SK-N-SH treated with all-trans-retinoic acid at 6 μM for 48 hours (cell line): Measurements from ENCODE around the gene PCDH9.

Experiments used
- ATAC-seq: fragments of 200-7000 bp; cut with Tn5 transposase; 3 replicates; pipeline ENCODE4 v1.9.1; 2020; ENCODE audit warnings: mild to moderate bottlenecking, moderate library complexity
- ARNTL ChIP-seq: fragments of 450-650 bp; formaldehyde crosslinking; IDR thresholded peaks from 2 replicates; pipeline ENCODE4 v1.5.0; 2020; ENCODE audit warnings: low read depth, mild to moderate bottlenecking, moderate library complexity, borderline replicate concordance
- BACH2 ChIP-seq: fragments of 250-450 bp; sonication (Bioruptor Pico); IDR thresholded peaks from 2 replicates; pipeline ENCODE4 v1.9.0; 2021; ENCODE audit warnings: mild to moderate bottlenecking, borderline replicate concordance
- CSDC2 ChIP-seq: fragments of 250-450 bp; sonication (Bioruptor Pico); IDR thresholded peaks from 2 replicates; pipeline ENCODE4 v1.5.0; 2020; ENCODE audit warnings: mild to moderate bottlenecking, moderate library complexity
- ESRRG ChIP-seq: fragments of 250-450 bp; sonication (Bioruptor Pico); IDR thresholded peaks from 2 replicates; pipeline ENCODE4 v1.6.1; 2021; ENCODE audit warnings: mild to moderate bottlenecking
- ISL1 ChIP-seq: fragments of 250-450 bp; sonication (Bioruptor Pico); IDR thresholded peaks from 2 replicates; pipeline ENCODE4 v2.1.2; 2022; ENCODE audit warnings: mild to moderate bottlenecking, moderate library complexity
- OSR1 ChIP-seq: fragments of 250-450 bp; sonication (Bioruptor Pico); IDR thresholded peaks from 2 replicates; pipeline ENCODE4 v1.8.0; 2022; ENCODE audit warnings: moderate library complexity, mild to moderate bottlenecking, inconsistent platforms
- PPARA ChIP-seq: fragments of 250-450 bp; sonication (Bioruptor Pico); IDR thresholded peaks from 2 replicates; pipeline ENCODE4 v1.5.0; 2020; ENCODE audit warnings: mild to moderate bottlenecking, borderline replicate concordance
- SNAI2 ChIP-seq: fragments of 250-450 bp; sonication (Bioruptor Pico); IDR thresholded peaks from 2 replicates; pipeline ENCODE4 v1.5.0; 2020; ENCODE audit warnings: mild to moderate bottlenecking, moderate library complexity
- TCF4 ChIP-seq: fragments of 250-450 bp; sonication (Bioruptor Pico); IDR thresholded peaks from 2 replicates; pipeline ENCODE4 v1.8.0; 2021; ENCODE audit warnings: mild to moderate bottlenecking, moderate library complexity, borderline replicate concordance
- TOX ChIP-seq: fragments of 250-450 bp; sonication (Bioruptor Pico); IDR thresholded peaks from 2 replicates; pipeline ENCODE4 v1.8.0; 2021; ENCODE audit warnings: mild to moderate bottlenecking, moderate library complexity, borderline replicate concordance
- ZC3H10 ChIP-seq: fragments of 250-450 bp; sonication (Bioruptor Pico); IDR thresholded peaks from 2 replicates; pipeline ENCODE4 v1.5.1; 2021; ENCODE audit warnings: mild to moderate bottlenecking, moderate library complexity
- ZFP3 ChIP-seq: fragments of 250-450 bp; sonication (Bioruptor Pico); IDR thresholded peaks from 2 replicates; pipeline ENCODE4 v1.5.0; 2020; ENCODE audit warnings: mild to moderate bottlenecking, moderate library complexity
- ZFP30 ChIP-seq: fragments of 450-650 bp; formaldehyde crosslinking; IDR thresholded peaks from 2 replicates; pipeline ENCODE4 v1.5.0; 2022; ENCODE audit warnings: mild to moderate bottlenecking, moderate library complexity
- ZNF565 ChIP-seq: fragments of 450-650 bp; formaldehyde crosslinking; conservative IDR thresholded peaks from 2 replicates; pipeline ENCODE4 v1.5.0; 2020; ENCODE audit warnings: low read depth, mild to moderate bottlenecking, moderate library complexity
- ZNF8 ChIP-seq: fragments of 450-650 bp; formaldehyde crosslinking; IDR thresholded peaks from 2 replicates; pipeline ENCODE4 v1.5.0; 2020; ENCODE audit warnings: mild to moderate bottlenecking, moderate library complexity
- TF ChIP-seq, protein P1 (sequence below): fragments of 250-450 bp; sonication (Bioruptor Pico); IDR thresholded peaks from 2 replicates; pipeline ENCODE4 v1.5.0; 2020; ENCODE audit warnings: mild to moderate bottlenecking, moderate library complexity
- TF ChIP-seq, protein P2 (sequence below): fragments of 250-450 bp; sonication (Bioruptor Pico); IDR thresholded peaks from 2 replicates; pipeline ENCODE4 v1.5.1; 2021; ENCODE audit warnings: mild to moderate bottlenecking, moderate library complexity
- TF ChIP-seq, protein P3 (sequence below): fragments of 250-450 bp; sonication (Bioruptor Pico); IDR thresholded peaks from 2 replicates; pipeline ENCODE4 v1.8.0; 2021; ENCODE audit warnings: low read depth, mild to moderate bottlenecking, moderate library complexity, borderline replicate concordance
- TF ChIP-seq, protein P4 (sequence below): fragments of 250-450 bp; sonication (Bioruptor Pico); IDR thresholded peaks from 2 replicates; pipeline ENCODE4 v1.8.0; 2020; ENCODE audit warnings: mild to moderate bottlenecking, moderate library complexity, borderline replicate concordance

Gene PCDH9

DNA sequence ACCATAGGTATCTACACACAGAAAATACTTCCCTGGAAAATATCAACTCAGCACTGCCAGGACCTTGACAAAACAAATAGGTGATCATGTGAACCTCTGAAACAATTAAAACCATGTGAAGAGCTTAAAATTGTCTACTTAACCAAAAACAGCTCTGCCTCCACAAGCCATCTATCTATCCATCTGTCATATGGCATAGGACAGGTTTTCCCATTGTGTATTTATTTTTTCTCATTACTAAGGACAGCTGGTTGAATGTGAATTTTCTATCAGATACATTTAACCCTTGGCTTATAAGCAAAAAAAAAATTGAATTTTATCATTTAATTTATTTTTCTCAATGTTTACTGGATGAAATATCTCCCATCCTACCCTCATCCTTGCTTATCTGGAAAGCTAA lies 279.5 kb downstream of the PCDH9 start:
- TF ChIP-seq, protein P1, sequence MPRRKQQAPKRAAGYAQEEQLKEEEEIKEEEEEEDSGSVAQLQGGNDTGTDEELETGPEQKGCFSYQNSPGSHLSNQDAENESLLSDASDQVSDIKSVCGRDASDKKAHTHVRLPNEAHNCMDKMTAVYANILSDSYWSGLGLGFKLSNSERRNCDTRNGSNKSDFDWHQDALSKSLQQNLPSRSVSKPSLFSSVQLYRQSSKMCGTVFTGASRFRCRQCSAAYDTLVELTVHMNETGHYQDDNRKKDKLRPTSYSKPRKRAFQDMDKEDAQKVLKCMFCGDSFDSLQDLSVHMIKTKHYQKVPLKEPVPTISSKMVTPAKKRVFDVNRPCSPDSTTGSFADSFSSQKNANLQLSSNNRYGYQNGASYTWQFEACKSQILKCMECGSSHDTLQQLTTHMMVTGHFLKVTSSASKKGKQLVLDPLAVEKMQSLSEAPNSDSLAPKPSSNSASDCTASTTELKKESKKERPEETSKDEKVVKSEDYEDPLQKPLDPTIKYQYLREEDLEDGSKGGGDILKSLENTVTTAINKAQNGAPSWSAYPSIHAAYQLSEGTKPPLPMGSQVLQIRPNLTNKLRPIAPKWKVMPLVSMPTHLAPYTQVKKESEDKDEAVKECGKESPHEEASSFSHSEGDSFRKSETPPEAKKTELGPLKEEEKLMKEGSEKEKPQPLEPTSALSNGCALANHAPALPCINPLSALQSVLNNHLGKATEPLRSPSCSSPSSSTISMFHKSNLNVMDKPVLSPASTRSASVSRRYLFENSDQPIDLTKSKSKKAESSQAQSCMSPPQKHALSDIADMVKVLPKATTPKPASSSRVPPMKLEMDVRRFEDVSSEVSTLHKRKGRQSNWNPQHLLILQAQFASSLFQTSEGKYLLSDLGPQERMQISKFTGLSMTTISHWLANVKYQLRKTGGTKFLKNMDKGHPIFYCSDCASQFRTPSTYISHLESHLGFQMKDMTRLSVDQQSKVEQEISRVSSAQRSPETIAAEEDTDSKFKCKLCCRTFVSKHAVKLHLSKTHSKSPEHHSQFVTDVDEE (CRISPR knock-in tag) = 0 out of 2 replicates have a peak, but pooled peaks have one; percentile 34
- TF ChIP-seq BACH2 (no peak), TCF4 (CRISPR knock-in tag) (peak; percentile 32; the same call in 1 of the 2 replicates), ESRRG (CRISPR knock-in tag) (no peak), ZNF565 (CRISPR knock-in tag) (no peak), ISL1 (CRISPR knock-in tag) (no peak), ZFP30 (CRISPR knock-in tag) (no peak), ZNF8 (no peak)
- TF ChIP-seq, all 23 proteins: peak for 2
- ATAC-seq = no peak

DNA sequence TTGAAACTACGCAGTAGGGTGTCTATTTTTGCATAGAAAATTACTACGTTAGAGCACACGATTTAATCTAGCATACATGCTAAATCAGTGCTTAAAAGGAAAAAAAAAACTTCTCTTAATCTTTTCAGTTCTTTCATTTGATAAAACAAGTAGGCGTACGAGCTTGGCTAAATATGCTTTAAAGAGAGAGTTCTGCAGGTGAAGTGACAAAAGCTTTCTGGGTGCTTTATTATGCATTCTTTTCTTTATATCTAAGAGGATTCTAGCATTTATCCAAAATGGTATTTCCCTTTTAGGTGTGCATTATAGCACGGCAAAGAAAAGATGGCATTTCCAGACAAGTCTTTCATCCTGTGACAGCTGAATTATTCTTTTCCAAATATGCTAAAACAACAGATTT lies 281.2 kb downstream of the PCDH9 start:
- TF ChIP-seq CSDC2 = no peak
- TF ChIP-seq ISL1 (CRISPR knock-in tag) = no peak
- TF ChIP-seq ZFP30 (CRISPR knock-in tag) = no peak
- TF ChIP-seq, protein P2, sequence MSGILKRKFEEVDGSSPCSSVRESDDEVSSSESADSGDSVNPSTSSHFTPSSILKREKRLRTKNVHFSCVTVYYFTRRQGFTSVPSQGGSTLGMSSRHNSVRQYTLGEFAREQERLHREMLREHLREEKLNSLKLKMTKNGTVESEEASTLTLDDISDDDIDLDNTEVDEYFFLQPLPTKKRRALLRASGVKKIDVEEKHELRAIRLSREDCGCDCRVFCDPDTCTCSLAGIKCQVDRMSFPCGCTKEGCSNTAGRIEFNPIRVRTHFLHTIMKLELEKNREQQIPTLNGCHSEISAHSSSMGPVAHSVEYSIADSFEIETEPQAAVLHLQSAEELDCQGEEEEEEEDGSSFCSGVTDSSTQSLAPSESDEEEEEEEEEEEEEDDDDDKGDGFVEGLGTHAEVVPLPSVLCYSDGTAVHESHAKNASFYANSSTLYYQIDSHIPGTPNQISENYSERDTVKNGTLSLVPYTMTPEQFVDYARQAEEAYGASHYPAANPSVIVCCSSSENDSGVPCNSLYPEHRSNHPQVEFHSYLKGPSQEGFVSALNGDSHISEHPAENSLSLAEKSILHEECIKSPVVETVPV (CRISPR knock-in tag) = no peak
- TF ChIP-seq TOX = no peak
- TF ChIP-seq, protein P3, sequence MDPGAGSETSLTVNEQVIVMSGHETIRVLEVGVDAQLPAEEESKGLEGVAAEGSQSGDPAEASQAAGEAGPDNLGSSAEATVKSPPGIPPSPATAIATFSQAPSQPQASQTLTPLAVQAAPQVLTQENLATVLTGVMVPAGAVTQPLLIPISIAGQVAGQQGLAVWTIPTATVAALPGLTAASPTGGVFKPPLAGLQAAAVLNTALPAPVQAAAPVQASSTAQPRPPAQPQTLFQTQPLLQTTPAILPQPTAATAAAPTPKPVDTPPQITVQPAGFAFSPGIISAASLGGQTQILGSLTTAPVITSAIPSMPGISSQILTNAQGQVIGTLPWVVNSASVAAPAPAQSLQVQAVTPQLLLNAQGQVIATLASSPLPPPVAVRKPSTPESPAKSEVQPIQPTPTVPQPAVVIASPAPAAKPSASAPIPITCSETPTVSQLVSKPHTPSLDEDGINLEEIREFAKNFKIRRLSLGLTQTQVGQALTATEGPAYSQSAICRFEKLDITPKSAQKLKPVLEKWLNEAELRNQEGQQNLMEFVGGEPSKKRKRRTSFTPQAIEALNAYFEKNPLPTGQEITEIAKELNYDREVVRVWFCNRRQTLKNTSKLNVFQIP (CRISPR knock-in tag) = no peak
- TF ChIP-seq ARNTL (CRISPR knock-in tag) = no peak
- TF ChIP-seq, protein P4, sequence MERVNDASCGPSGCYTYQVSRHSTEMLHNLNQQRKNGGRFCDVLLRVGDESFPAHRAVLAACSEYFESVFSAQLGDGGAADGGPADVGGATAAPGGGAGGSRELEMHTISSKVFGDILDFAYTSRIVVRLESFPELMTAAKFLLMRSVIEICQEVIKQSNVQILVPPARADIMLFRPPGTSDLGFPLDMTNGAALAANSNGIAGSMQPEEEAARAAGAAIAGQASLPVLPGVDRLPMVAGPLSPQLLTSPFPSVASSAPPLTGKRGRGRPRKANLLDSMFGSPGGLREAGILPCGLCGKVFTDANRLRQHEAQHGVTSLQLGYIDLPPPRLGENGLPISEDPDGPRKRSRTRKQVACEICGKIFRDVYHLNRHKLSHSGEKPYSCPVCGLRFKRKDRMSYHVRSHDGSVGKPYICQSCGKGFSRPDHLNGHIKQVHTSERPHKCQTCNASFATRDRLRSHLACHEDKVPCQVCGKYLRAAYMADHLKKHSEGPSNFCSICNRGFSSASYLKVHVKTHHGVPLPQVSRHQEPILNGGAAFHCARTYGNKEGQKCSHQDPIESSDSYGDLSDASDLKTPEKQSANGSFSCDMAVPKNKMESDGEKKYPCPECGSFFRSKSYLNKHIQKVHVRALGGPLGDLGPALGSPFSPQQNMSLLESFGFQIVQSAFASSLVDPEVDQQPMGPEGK (CRISPR knock-in tag) = no peak
- no peak for TF ChIP-seq ZC3H10 (CRISPR knock-in tag)
- TF ChIP-seq, protein P1 (CRISPR knock-in tag) = no peak
- TF ChIP-seq ZFP3 = no peak
- TF ChIP-seq ZNF565 (CRISPR knock-in tag) = no peak
- no peak for TF ChIP-seq ESRRG (CRISPR knock-in tag)
- TF ChIP-seq TCF4 (CRISPR knock-in tag) = no peak
- TF ChIP-seq BACH2 = no peak
- TF ChIP-seq PPARA (CRISPR knock-in tag) = no peak
- no peak for TF ChIP-seq SNAI2 (CRISPR knock-in tag)
- TF ChIP-seq OSR1 = no peak
- no peak for TF ChIP-seq ZNF8

DNA sequence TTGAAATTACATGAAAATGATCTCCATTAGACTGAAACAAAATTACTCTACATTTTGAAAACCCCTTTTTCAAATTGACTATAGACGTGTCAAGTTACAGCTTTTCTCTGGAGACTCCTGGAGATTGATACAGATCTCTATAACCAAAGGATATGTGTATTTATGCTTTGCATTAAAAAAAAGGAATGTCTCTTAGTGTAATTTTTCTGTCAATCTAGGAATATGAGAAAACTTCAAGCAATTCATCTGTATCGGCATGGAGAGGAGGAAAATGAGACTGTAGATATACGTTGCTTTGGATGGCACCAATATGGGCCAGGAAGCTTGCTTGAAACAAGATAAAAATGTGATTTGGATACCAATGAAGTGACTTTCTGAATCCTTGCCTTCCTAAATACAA lies 286.6 kb downstream of the PCDH9 start:
- no peak for ATAC-seq

More for the DNA sequence above, 281.2 kb downstream of the PCDH9 start:
- ATAC-seq = no peak

More for the DNA sequence above, 286.6 kb downstream of the PCDH9 start:
- TF ChIP-seq ZFP30 (CRISPR knock-in tag) = no peak
